Mesenchymal stem cell (in vitro differentiated cells and primary cell): Measurements from ENCODE around the gene MRM3.
"Not testable (repeated sequence)": the region's sequence is repeated elsewhere in the genome, so short reads cannot be mapped to it uniquely, and the experiment has no call there.

Experiments
- DNase-seq: peaks from one replicate; pipeline ENCODE4 v3.0.0-alpha.2; 2013
- H2AFZ ChIP-seq: one replicate; pipeline ENCODE4 v1.6.1; 2013; ENCODE audit warnings: low read depth, mild to moderate bottlenecking, control low read depth, inconsistent platforms, low read length, moderate library complexity
- H2AK5ac ChIP-seq: 2 replicates; pipeline ENCODE4 v1.6.1; 2013; ENCODE audit warnings: low read length, moderate library complexity, mild to moderate bottlenecking, inconsistent platforms; ENCODE audit not compliant: severe bottlenecking
- H2BK120ac ChIP-seq: one replicate; pipeline ENCODE4 v1.6.1; 2013; ENCODE audit warnings: low read depth, mild to moderate bottlenecking, inconsistent platforms, low read length, moderate library complexity
- H2BK12ac ChIP-seq, 2 experiments: one replicate each; pipeline ENCODE4 v1.6.1; 2013; ENCODE audit warnings: inconsistent platforms in 2 of 2, low read length in 2 of 2, mild to moderate bottlenecking in 2 of 2, moderate library complexity in 2 of 2, control low read depth in 1 of 2
- H2BK15ac ChIP-seq: one replicate; pipeline ENCODE4 v1.6.1; 2013; ENCODE audit warnings: mild to moderate bottlenecking, low read depth, inconsistent platforms; ENCODE audit not compliant: poor library complexity, severe bottlenecking
- H2BK5ac ChIP-seq: 2 replicates; pipeline ENCODE4 v1.6.1; 2013; ENCODE audit warnings: low read depth, mild to moderate bottlenecking, low read length, control low read depth, inconsistent platforms; ENCODE audit not compliant: poor library complexity, severe bottlenecking
- H3K14ac ChIP-seq, 2 experiments: one replicate each; pipeline ENCODE4 v1.6.1; 2013; ENCODE audit warnings: inconsistent platforms in 2 of 2, low read length in 2 of 2, control low read depth in 1 of 2, mild to moderate bottlenecking in 1 of 2, moderate library complexity in 1 of 2
- H3K18ac ChIP-seq, 2 experiments: one replicate each; pipeline ENCODE4 v1.6.1; 2013; ENCODE audit warnings: inconsistent platforms in 2 of 2, low read length in 2 of 2, control low read depth in 1 of 2, low read depth in 1 of 2, mild to moderate bottlenecking in 1 of 2
- H3K23ac ChIP-seq, 2 experiments: one replicate each; pipeline ENCODE4 v1.6.1; 2013; ENCODE audit warnings: inconsistent platforms in 2 of 2, low read length in 2 of 2, mild to moderate bottlenecking in 2 of 2, moderate library complexity in 2 of 2, control low read depth in 1 of 2
- H3K27ac ChIP-seq: 2 replicates; pipeline ENCODE4 v1.5.1; 2013; ENCODE audit warnings: mild to moderate bottlenecking, moderate library complexity, low read length, control low read depth, inconsistent platforms; ENCODE audit not compliant: poor library complexity, severe bottlenecking
- H3K27me3 ChIP-seq, 2 experiments: 2 replicates each; pipeline versions ENCODE4 v1.6.1 to v1.7.0; 2013; ENCODE audit warnings: low read length in 2 of 2, mild to moderate bottlenecking in 2 of 2, moderate library complexity in 2 of 2, control low read depth in 1 of 2, inconsistent platforms in 1 of 2; ENCODE audit not compliant: control insufficient read depth in 1 of 2, insufficient read depth in 1 of 2
- H3K36me3 ChIP-seq, 2 experiments: 2 replicates each; pipeline versions ENCODE4 v1.6.1 to v1.7.0; 2013; ENCODE audit warnings: low read length in 2 of 2, control low read depth in 1 of 2, inconsistent platforms in 1 of 2, low read depth in 1 of 2, mild to moderate bottlenecking in 1 of 2; ENCODE audit not compliant: insufficient read depth in 2 of 2, control insufficient read depth in 1 of 2
- H3K4ac ChIP-seq, 2 experiments: one replicate each; pipeline ENCODE4 v1.6.1; 2013; ENCODE audit warnings: inconsistent platforms in 2 of 2, low read length in 2 of 2, mild to moderate bottlenecking in 2 of 2, moderate library complexity in 2 of 2, control low read depth in 1 of 2, low read depth in 1 of 2
- H3K4me1 ChIP-seq: 2 replicates; pipeline ENCODE4 v1.6.1; 2013; ENCODE audit warnings: low read depth, low read length, control low read depth; ENCODE audit not compliant: control insufficient read depth, insufficient read depth
- H3K4me2 ChIP-seq: 2 replicates; pipeline ENCODE4 v1.6.1; 2013; ENCODE audit warnings: low read length, mild to moderate bottlenecking, inconsistent platforms; ENCODE audit not compliant: poor library complexity, severe bottlenecking
- H3K4me3 ChIP-seq, 2 experiments: 2 replicates each; pipeline versions ENCODE4 v1.5.1 to v1.7.0; 2013; ENCODE audit warnings: low read length in 2 of 2, mild to moderate bottlenecking in 2 of 2, control low read depth in 1 of 2, low read depth in 1 of 2; ENCODE audit not compliant: insufficient read depth in 1 of 2
- H3K79me1 ChIP-seq: replicated peaks from 2 replicates; pipeline ENCODE4 v1.6.1; 2013; ENCODE audit warnings: mild to moderate bottlenecking, control low read depth, low read length, inconsistent platforms; ENCODE audit not compliant: poor library complexity, severe bottlenecking
- H3K9ac ChIP-seq: 2 replicates; pipeline ENCODE4 v1.7.0; 2013; ENCODE audit warnings: mild to moderate bottlenecking, low read length, moderate library complexity
- H3K9me3 ChIP-seq: 2 replicates; pipeline ENCODE4 v1.7.0; 2013; ENCODE audit warnings: mild to moderate bottlenecking, low read length; ENCODE audit not compliant: control insufficient read depth
- H4K8ac ChIP-seq: one replicate; pipeline ENCODE4 v1.6.1; 2013; ENCODE audit warnings: inconsistent platforms, mild to moderate bottlenecking, low read length, moderate library complexity
- H4K91ac ChIP-seq: one replicate; pipeline ENCODE4 v1.6.1; 2013; ENCODE audit warnings: mild to moderate bottlenecking, low read length, inconsistent platforms
- WGBS: methylation state at CpG from one replicate; pipeline ENCODE4 v1.1.7; 2013; ENCODE audit warnings: mixed read lengths; 5-methylcytosine and 5-hydroxymethylcytosine counted together

Gene MRM3

GRCh38 chr17:756010-756567 lies 26.1 kb upstream of the MRM3 start:
- not testable (repeated sequence) for H4K8ac ChIP-seq, H2AFZ ChIP-seq, H2AK5ac ChIP-seq, H2BK15ac ChIP-seq, H3K27me3 ChIP-seq, DNase-seq, H3K9me3 ChIP-seq, H3K4me3 ChIP-seq, H4K91ac ChIP-seq, H3K23ac ChIP-seq, H3K14ac ChIP-seq, H3K4me2 ChIP-seq, H2BK120ac ChIP-seq, H3K79me1 ChIP-seq, H3K27ac ChIP-seq, H3K18ac ChIP-seq, H3K4ac ChIP-seq, H2BK12ac ChIP-seq, H3K9ac ChIP-seq, H2BK5ac ChIP-seq
- WGBS, result 85% methylated on average over 15 of the region's 15 CpGs
- peaks cover 14% of the 10 kb centered on the region for H3K4me1 ChIP-seq
- H3K36me3 ChIP-seq, result peaks cover 22 to 45% of the 10 kb centered on the region in 2 experiments

GRCh38 chr17:759964-760363 lies 22.2 kb upstream of the MRM3 start:
- H3K18ac ChIP-seq, result no peak overlapping the region
- no peak overlapping the region for H3K27ac ChIP-seq
- H3K4ac ChIP-seq, result no peak overlapping the region
- no peak overlapping the region for H2BK12ac ChIP-seq
- no peaks in the 10 kb centered on the region for H3K9me3 ChIP-seq
- WGBS, result 96% methylated on average over 5 of the region's 5 CpGs
- no peak overlapping the region for H4K91ac ChIP-seq
- H3K14ac ChIP-seq, result no peak overlapping the region
- no peak overlapping the region for H2AK5ac ChIP-seq
- H3K4me1 ChIP-seq, result no peaks in the 10 kb centered on the region
- H3K36me3 ChIP-seq, result peaks cover 35 to 76% of the 10 kb centered on the region in 2 experiments
- H3K27me3 ChIP-seq, result no peaks in the 10 kb centered on the region
- H3K9ac ChIP-seq, result no peak overlapping the region
- no peaks in the 10 kb centered on the region for H3K79me1 ChIP-seq
- H2BK120ac ChIP-seq, result no peak overlapping the region
- no peak overlapping the region for H3K23ac ChIP-seq
- no peak overlapping the region for H4K8ac ChIP-seq
- no peak overlapping the region for H2BK15ac ChIP-seq
- H2AFZ ChIP-seq, result no peak overlapping the region
- H3K4me3 ChIP-seq, result no peak overlapping the region
- DNase-seq, result no peak
- H3K4me2 ChIP-seq, result no peak overlapping the region
- no peak overlapping the region for H2BK5ac ChIP-seq

- H3K23ac ChIP-seq, result no peak overlapping the region
- DNase-seq, result no peak
- H3K4me1 ChIP-seq, result no peaks in the 10 kb centered on the region
- no peak overlapping the region for H2BK120ac ChIP-seq
- H2BK12ac ChIP-seq, result no peak overlapping the region
- peaks cover 38 to 80% of the 10 kb centered on the region in 2 experiments for H3K36me3 ChIP-seq
- H3K9ac ChIP-seq, result no peak overlapping the region
- WGBS, result 97% methylated on average over 9 of the region's 9 CpGs
- no peaks in the 10 kb centered on the region for H3K27me3 ChIP-seq
- no peak overlapping the region for H2BK15ac ChIP-seq
- H3K18ac ChIP-seq, result no peak overlapping the region
- H4K91ac ChIP-seq, result no peak overlapping the region
- H3K9me3 ChIP-seq, result no peaks in the 10 kb centered on the region
- H3K4me3 ChIP-seq, result no peak overlapping the region
- no peak overlapping the region for H4K8ac ChIP-seq
- H2AK5ac ChIP-seq, result no peak overlapping the region
- H3K4me2 ChIP-seq, result no peak overlapping the region
- no peak overlapping the region for H2BK5ac ChIP-seq
- no peak overlapping the region for H3K4ac ChIP-seq
- no peak overlapping the region for H2AFZ ChIP-seq
- no peak overlapping the region for H3K14ac ChIP-seq
- peaks cover 2% of the 10 kb centered on the region for H3K79me1 ChIP-seq
- no peak overlapping the region for H3K27ac ChIP-seq
Measured at GRCh38 chr17:760371-760770, 21.8 kb upstream of the MRM3 start.

- H3K79me1 ChIP-seq, result peaks cover 11% of the 10 kb centered on the region
- no peak overlapping the region for H2BK15ac ChIP-seq
- H2BK5ac ChIP-seq, result no peak overlapping the region
- H2AFZ ChIP-seq, result no peak overlapping the region
- no peaks in the 10 kb centered on the region for H3K9me3 ChIP-seq
- no peaks in the 10 kb centered on the region for H3K27me3 ChIP-seq
- H4K91ac ChIP-seq, result no peak overlapping the region
- no peak overlapping the region for H2BK12ac ChIP-seq
- no peak overlapping the region for H3K14ac ChIP-seq
- H3K36me3 ChIP-seq, result peaks cover 46 to 73% of the 10 kb centered on the region in 2 experiments
- no peak overlapping the region for H2BK120ac ChIP-seq
- no peak overlapping the region for H2AK5ac ChIP-seq
- H3K27ac ChIP-seq, result no peak overlapping the region
- H3K4ac ChIP-seq, result no peak overlapping the region
- no peak overlapping the region for H3K18ac ChIP-seq
- H3K4me3 ChIP-seq, result no peak overlapping the region
- H3K23ac ChIP-seq, result no peak overlapping the region
- H3K4me1 ChIP-seq, result no peaks in the 10 kb centered on the region
- H3K9ac ChIP-seq, result no peak overlapping the region
- no peak overlapping the region for H3K4me2 ChIP-seq
- WGBS, result 91% methylated on average over 3 of the region's 3 CpGs
- no peak for DNase-seq
- H4K8ac ChIP-seq, result no peak overlapping the region
Measured at GRCh38 chr17:767076-767475, 15.1 kb upstream of the MRM3 start.
